K562 (cell line): Measurements from ENCODE around the gene PIK3R6. TPM values are rescaled to one million over a fixed set of nuclear protein-coding genes. Genes with fewer than 3 reads are reported as not detected.

Source experiments
- ATF7 ChIP-seq: fragments of 450-650 bp; IDR thresholded peaks from 2 replicates; pipeline ENCODE4 v1.7.1; 2014; ENCODE audit warnings: mild to moderate bottlenecking, moderate library complexity
- CCNT2 ChIP-seq: IDR thresholded peaks from 2 replicates; pipeline ENCODE4 v1.6.1; 2011; ENCODE audit warnings: borderline replicate concordance, low read depth, mild to moderate bottlenecking, moderate library complexity, mixed read lengths, low read length; ENCODE audit not compliant: insufficient read length; ENCODE audit errors: extremely low read depth
- HMGN3 ChIP-seq: IDR thresholded peaks from 2 replicates; pipeline ENCODE4 v1.6.1; 2011; ENCODE audit warnings: borderline replicate concordance, low read depth, mild to moderate bottlenecking, mixed read lengths, low read length; ENCODE audit not compliant: insufficient read length; ENCODE audit errors: extremely low read depth
- HNRNPK ChIP-seq: fragments of 200-400 bp; formaldehyde crosslinking; IDR thresholded peaks from one replicate; pipeline ENCODE4 v1.6.1; 2018; ENCODE audit warnings: mild to moderate bottlenecking, low read depth, low read length; ENCODE audit not compliant: poor library complexity, severe bottlenecking
- JUN ChIP-seq, 2 experiments: sonication (generic) in 1 of 2; formaldehyde crosslinking in 1 of 2; IDR thresholded peaks; 2 replicates each; pipeline versions ENCODE4 v1.6.1 to v1.8.0; 2012 to 2022; ENCODE audit warnings: borderline replicate concordance in 2 of 2, mild to moderate bottlenecking in 2 of 2, improper control_type of control experiment in 1 of 2, low read depth in 1 of 2, low read length in 1 of 2, missing genetic modification reagents in 1 of 2
- JUND ChIP-seq, 2 experiments: IDR thresholded peaks; 2 replicates in 1 of 2; 3 replicates in 1 of 2; pipeline ENCODE4 v1.6.1; 2011; ENCODE audit warnings: borderline replicate concordance in 2 of 2, low read depth in 2 of 2, low read length in 2 of 2, improper control_type of control experiment in 1 of 2, missing biosample characterization in 1 of 2, missing genetic modification characterization in 1 of 2, missing genetic modification reagents in 1 of 2
- LARP7 ChIP-seq: fragments of 450-650 bp; IDR thresholded peaks from 2 replicates; pipeline ENCODE4 v1.6.1; 2016
- MEF2D ChIP-seq: conservative IDR thresholded peaks from 2 replicates; pipeline ENCODE4 v1.6.1; 2016; ENCODE audit warnings: low read depth, missing genetic modification characterization, missing compliant biosample characterization
- ZBED1 ChIP-seq: IDR thresholded peaks from 2 replicates; pipeline ENCODE4 v1.6.1; 2014
- polyA plus RNA-seq, 8 experiments: library from polyadenylated mRNA; depleted of rRNA in 4 of 8; stranded (reverse) in 5 of 8; unstranded in 3 of 8; fragments of >200 nt; fragmentation: Nextera tagmentation in 2 of 8; fragmentation: Illumina TruSeq in 1 of 8; extraction: Ambion mirVana in 2 of 8; extraction: Trizol in 1 of 8; gene quantifications; 2 replicates each; pipeline versions ENCODE4 v1.2.1 to v1.2.3, GENCODE V29; 2011 to 2014; ENCODE audit warnings: inconsistent platforms in 1 of 8, missing spikeins in 1 of 8
- total RNA-seq, 7 experiments: library from RNA; depleted of rRNA in 6 of 7; stranded (reverse); fragments of >200 nt in 6 of 7; fragmentation: Illumina TruSeq in 2 of 7; extraction: Trizol in 2 of 7; gene quantifications; 2 replicates each; pipeline versions ENCODE4 v1.2.1 to v1.2.3, GENCODE V29; 2011 to 2021; ENCODE audit warnings: low replicate concordance in 1 of 7
- TF ChIP-seq, protein P1 (sequence below): sonication (generic); IDR thresholded peaks from 2 replicates; pipeline ENCODE4 v1.6.1; 2016
- TF ChIP-seq, protein P2 (sequence below): sonication (generic); formaldehyde crosslinking; IDR thresholded peaks from 2 replicates; pipeline ENCODE4 v1.8.1; 2023; ENCODE audit warnings: mild to moderate bottlenecking, missing genetic modification reagents
- TF ChIP-seq, protein P3 (sequence below): sonication (generic); formaldehyde crosslinking; IDR thresholded peaks from 2 replicates; pipeline ENCODE4 v1.8.0; 2023; ENCODE audit warnings: missing genetic modification reagents, mild to moderate bottlenecking, borderline replicate concordance
- TF ChIP-seq, protein P4 (sequence below): fragments of 450-650 bp; IDR thresholded peaks from 2 replicates; pipeline ENCODE4 v1.6.1; 2016; ENCODE audit warnings: missing biosample characterization, missing genetic modification characterization

PIK3R6 gene
- total and polyA plus RNA-seq, 9 of the 15 experiments (the other 6 are each of a cell fraction or from before 2014, with no cell fraction given), result 0.04 TPM; not detected in 8

DNA sequence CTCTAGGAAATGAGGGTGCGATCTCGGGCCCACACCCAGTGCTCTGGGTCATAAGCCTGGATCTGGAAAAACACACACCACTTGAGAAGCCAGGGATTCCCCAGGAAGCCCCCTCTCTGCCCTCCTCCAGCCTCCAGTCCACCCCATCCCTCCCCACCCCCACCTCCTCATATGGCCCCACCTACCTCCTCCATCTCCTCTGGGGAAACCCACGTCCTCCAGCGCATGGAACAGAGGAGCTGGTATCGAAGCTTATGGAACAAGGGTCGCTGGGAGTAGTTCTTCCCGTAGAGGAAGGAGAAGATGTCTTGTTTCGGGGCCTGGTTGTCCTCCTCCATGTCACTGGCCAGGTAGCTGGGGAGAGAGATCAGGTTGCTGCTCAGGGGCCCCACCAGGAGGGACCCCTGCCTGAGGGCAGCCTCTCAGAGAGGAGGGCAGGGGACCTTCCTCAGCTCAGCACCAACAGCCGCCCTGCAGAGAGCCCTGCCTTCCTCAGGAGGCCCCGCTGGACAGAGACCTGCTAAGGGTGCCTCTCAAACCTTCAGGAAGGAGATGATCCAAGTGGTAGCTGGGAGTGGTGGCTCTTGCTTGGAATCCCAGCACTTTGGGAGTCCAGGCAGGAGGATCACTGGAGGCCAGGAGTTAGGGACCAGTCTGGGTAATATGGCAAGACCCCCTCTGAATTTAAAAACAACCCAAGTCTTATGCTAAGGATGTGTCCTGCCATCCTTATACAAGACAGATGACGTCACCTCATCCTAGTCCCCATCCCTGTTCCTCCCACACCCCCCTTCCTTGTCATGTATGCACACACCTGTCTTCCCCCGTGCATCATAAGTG is 114.1 kb downstream of the PIK3R6 start (continued):
- TF ChIP-seq HMGN3 (no peak), JUN (IDR thresholded peaks at IDR 0.05; ENCODE audit: borderline replicate concordance, low read depth, low read length) (no peak), JUN (CRISPR knock-in tag; IDR thresholded peaks at IDR 0.05; ENCODE audit: borderline replicate concordance) (no peak), ATF7 (peak; percentile 69; the same call in 1 of the 2 replicates), JUND (IDR thresholded peaks at IDR 0.05; ENCODE audit: borderline replicate concordance, low read depth, low read length) (no peak), JUND (tag; IDR thresholded peaks at IDR 0.05; ENCODE audit: borderline replicate concordance, low read depth, low read length) (peak; percentile 31; the same call in 1 of the 3 replicates), MEF2D (tag) (no peak), HNRNPK (no peak), CCNT2 (no peak), LARP7 (no peak), ZBED1 (no peak)
- TF ChIP-seq, protein P1, sequence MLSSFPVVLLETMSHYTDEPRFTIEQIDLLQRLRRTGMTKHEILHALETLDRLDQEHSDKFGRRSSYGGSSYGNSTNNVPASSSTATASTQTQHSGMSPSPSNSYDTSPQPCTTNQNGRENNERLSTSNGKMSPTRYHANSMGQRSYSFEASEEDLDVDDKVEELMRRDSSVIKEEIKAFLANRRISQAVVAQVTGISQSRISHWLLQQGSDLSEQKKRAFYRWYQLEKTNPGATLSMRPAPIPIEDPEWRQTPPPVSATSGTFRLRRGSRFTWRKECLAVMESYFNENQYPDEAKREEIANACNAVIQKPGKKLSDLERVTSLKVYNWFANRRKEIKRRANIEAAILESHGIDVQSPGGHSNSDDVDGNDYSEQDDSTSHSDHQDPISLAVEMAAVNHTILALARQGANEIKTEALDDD, result no peak
- TF ChIP-seq, protein P2, sequence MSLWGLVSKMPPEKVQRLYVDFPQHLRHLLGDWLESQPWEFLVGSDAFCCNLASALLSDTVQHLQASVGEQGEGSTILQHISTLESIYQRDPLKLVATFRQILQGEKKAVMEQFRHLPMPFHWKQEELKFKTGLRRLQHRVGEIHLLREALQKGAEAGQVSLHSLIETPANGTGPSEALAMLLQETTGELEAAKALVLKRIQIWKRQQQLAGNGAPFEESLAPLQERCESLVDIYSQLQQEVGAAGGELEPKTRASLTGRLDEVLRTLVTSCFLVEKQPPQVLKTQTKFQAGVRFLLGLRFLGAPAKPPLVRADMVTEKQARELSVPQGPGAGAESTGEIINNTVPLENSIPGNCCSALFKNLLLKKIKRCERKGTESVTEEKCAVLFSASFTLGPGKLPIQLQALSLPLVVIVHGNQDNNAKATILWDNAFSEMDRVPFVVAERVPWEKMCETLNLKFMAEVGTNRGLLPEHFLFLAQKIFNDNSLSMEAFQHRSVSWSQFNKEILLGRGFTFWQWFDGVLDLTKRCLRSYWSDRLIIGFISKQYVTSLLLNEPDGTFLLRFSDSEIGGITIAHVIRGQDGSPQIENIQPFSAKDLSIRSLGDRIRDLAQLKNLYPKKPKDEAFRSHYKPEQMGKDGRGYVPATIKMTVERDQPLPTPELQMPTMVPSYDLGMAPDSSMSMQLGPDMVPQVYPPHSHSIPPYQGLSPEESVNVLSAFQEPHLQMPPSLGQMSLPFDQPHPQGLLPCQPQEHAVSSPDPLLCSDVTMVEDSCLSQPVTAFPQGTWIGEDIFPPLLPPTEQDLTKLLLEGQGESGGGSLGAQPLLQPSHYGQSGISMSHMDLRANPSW (CRISPR knock-in tag), result no peak
- TF ChIP-seq, protein P3, sequence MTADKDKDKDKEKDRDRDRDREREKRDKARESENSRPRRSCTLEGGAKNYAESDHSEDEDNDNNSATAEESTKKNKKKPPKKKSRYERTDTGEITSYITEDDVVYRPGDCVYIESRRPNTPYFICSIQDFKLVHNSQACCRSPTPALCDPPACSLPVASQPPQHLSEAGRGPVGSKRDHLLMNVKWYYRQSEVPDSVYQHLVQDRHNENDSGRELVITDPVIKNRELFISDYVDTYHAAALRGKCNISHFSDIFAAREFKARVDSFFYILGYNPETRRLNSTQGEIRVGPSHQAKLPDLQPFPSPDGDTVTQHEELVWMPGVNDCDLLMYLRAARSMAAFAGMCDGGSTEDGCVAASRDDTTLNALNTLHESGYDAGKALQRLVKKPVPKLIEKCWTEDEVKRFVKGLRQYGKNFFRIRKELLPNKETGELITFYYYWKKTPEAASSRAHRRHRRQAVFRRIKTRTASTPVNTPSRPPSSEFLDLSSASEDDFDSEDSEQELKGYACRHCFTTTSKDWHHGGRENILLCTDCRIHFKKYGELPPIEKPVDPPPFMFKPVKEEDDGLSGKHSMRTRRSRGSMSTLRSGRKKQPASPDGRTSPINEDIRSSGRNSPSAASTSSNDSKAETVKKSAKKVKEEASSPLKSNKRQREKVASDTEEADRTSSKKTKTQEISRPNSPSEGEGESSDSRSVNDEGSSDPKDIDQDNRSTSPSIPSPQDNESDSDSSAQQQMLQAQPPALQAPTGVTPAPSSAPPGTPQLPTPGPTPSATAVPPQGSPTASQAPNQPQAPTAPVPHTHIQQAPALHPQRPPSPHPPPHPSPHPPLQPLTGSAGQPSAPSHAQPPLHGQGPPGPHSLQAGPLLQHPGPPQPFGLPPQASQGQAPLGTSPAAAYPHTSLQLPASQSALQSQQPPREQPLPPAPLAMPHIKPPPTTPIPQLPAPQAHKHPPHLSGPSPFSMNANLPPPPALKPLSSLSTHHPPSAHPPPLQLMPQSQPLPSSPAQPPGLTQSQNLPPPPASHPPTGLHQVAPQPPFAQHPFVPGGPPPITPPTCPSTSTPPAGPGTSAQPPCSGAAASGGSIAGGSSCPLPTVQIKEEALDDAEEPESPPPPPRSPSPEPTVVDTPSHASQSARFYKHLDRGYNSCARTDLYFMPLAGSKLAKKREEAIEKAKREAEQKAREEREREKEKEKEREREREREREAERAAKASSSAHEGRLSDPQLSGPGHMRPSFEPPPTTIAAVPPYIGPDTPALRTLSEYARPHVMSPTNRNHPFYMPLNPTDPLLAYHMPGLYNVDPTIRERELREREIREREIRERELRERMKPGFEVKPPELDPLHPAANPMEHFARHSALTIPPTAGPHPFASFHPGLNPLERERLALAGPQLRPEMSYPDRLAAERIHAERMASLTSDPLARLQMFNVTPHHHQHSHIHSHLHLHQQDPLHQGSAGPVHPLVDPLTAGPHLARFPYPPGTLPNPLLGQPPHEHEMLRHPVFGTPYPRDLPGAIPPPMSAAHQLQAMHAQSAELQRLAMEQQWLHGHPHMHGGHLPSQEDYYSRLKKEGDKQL, result no peak
- TF ChIP-seq, protein P4, sequence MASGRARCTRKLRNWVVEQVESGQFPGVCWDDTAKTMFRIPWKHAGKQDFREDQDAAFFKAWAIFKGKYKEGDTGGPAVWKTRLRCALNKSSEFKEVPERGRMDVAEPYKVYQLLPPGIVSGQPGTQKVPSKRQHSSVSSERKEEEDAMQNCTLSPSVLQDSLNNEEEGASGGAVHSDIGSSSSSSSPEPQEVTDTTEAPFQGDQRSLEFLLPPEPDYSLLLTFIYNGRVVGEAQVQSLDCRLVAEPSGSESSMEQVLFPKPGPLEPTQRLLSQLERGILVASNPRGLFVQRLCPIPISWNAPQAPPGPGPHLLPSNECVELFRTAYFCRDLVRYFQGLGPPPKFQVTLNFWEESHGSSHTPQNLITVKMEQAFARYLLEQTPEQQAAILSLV (tag), result no peak
